ENCODE measurements around the gene DOCK3.

Gene DOCK3

GRCh38 chr3:51340013-51340829 lies 665.5 kb downstream of the DOCK3 start:
- Histone ChIP-seq H3K27me3 (ENCODE audit: control insufficient read depth, insufficient read depth, low read length, poor library complexity, severe bottlenecking) (no peaks in the 10 kb centered on the region), H3K4me3 (ENCODE audit: insufficient read depth, low read depth, low read length) (no peak overlapping the region), H3K36me3 (ENCODE audit: control insufficient read depth, insufficient read depth, low read length) (no peaks in the 10 kb centered on the region), H3K4me1 (ENCODE audit: control insufficient read depth, insufficient read depth, low read length) (peaks cover 14% of the 10 kb centered on the region), H3K27ac (ENCODE audit: insufficient read depth, low read depth, low read length, poor library complexity, severe bottlenecking) (peak overlapping the region; percentile 55), H3K9me3 (ENCODE audit: control insufficient read depth, low read length) (no peaks in the 10 kb centered on the region)
- WGBS, 2 experiments = 85 to 89% methylated on average over 4 of the region's 4 CpGs

GRCh38 chr3:51340989-51341636 lies 666.4 kb downstream of the DOCK3 start:
- H3K4me3 ChIP-seq (ENCODE audit: insufficient read depth, low read depth, low read length) = no peak overlapping the region
- H3K27me3 ChIP-seq (ENCODE audit: control insufficient read depth, insufficient read depth, low read length, poor library complexity, severe bottlenecking) = no peaks in the 10 kb centered on the region
- no peaks in the 10 kb centered on the region for H3K9me3 ChIP-seq (ENCODE audit: control insufficient read depth, low read length)
- H3K27ac ChIP-seq (ENCODE audit: insufficient read depth, low read depth, low read length, poor library complexity, severe bottlenecking) = no peak overlapping the region
- H3K4me1 ChIP-seq (ENCODE audit: control insufficient read depth, insufficient read depth, low read length) = peaks cover 14% of the 10 kb centered on the region
- H3K36me3 ChIP-seq (ENCODE audit: control insufficient read depth, insufficient read depth, low read length) = no peaks in the 10 kb centered on the region
- WGBS, 2 experiments = 86 to 90% methylated on average over 8 of the region's 8 CpGs

- WGBS, 2 experiments = 87 to 91% methylated on average over 7 of the region's 7 CpGs
- H3K4me3 ChIP-seq (ENCODE audit: insufficient read depth, low read depth, low read length) = no peak overlapping the region
- H3K27ac ChIP-seq (ENCODE audit: insufficient read depth, low read depth, low read length, poor library complexity, severe bottlenecking) = no peak overlapping the region
These were observed 669.4 kb downstream of the DOCK3 start for GRCh38 chr3:51343918-51344687.

GRCh38 chr3:51350751-51351150 lies 676.0 kb downstream of the DOCK3 start:
- no peaks in the 10 kb centered on the region for H3K27me3 ChIP-seq (ENCODE audit: control insufficient read depth, insufficient read depth, low read length, poor library complexity, severe bottlenecking)
- H3K9me3 ChIP-seq (ENCODE audit: control insufficient read depth, low read length) = no peaks in the 10 kb centered on the region
- no peak overlapping the region for H3K27ac ChIP-seq (ENCODE audit: insufficient read depth, low read depth, low read length, poor library complexity, severe bottlenecking)
- 94 to 100% methylated on average over 1 of the region's 1 CpG for WGBS, 2 experiments
- H3K4me1 ChIP-seq (ENCODE audit: control insufficient read depth, insufficient read depth, low read length) = peaks cover 5% of the 10 kb centered on the region
- H3K4me3 ChIP-seq (ENCODE audit: insufficient read depth, low read depth, low read length) = no peak overlapping the region
- no peaks in the 10 kb centered on the region for H3K36me3 ChIP-seq (ENCODE audit: control insufficient read depth, insufficient read depth, low read length)

More at GRCh38 chr3:51343918-51344687, 669.4 kb downstream of the DOCK3 start:
- Histone ChIP-seq H3K27me3 (ENCODE audit: control insufficient read depth, insufficient read depth, low read length, poor library complexity, severe bottlenecking) (no peaks in the 10 kb centered on the region), H3K36me3 (ENCODE audit: control insufficient read depth, insufficient read depth, low read length) (no peaks in the 10 kb centered on the region), H3K9me3 (ENCODE audit: control insufficient read depth, low read length) (no peaks in the 10 kb centered on the region), H3K4me1 (ENCODE audit: control insufficient read depth, insufficient read depth, low read length) (peaks cover 14% of the 10 kb centered on the region)

- Histone ChIP-seq H3K9me3 (ENCODE audit: control insufficient read depth, low read length) (no peaks in the 10 kb centered on the region), H3K4me1 (ENCODE audit: control insufficient read depth, insufficient read depth, low read length) (peaks cover 5% of the 10 kb centered on the region), H3K36me3 (ENCODE audit: control insufficient read depth, insufficient read depth, low read length) (no peaks in the 10 kb centered on the region), H3K4me3 (ENCODE audit: insufficient read depth, low read depth, low read length) (no peak overlapping the region), H3K27ac (ENCODE audit: insufficient read depth, low read depth, low read length, poor library complexity, severe bottlenecking) (no peak overlapping the region), H3K27me3 (ENCODE audit: control insufficient read depth, insufficient read depth, low read length, poor library complexity, severe bottlenecking) (no peaks in the 10 kb centered on the region)
- 87 to 89% methylated on average over 4 of the region's 4 CpGs for WGBS, 2 experiments
These were observed 678.4 kb downstream of the DOCK3 start for GRCh38 chr3:51353131-51353530.

GRCh38 chr3:51353691-51354090 lies 679.0 kb downstream of the DOCK3 start:
- no peak overlapping the region for H3K4me3 ChIP-seq (ENCODE audit: insufficient read depth, low read depth, low read length)
- peaks cover 5% of the 10 kb centered on the region for H3K4me1 ChIP-seq (ENCODE audit: control insufficient read depth, insufficient read depth, low read length)
- 89 to 91% methylated on average over 1 of the region's 1 CpG for WGBS, 2 experiments
- H3K27me3 ChIP-seq (ENCODE audit: control insufficient read depth, insufficient read depth, low read length, poor library complexity, severe bottlenecking) = no peaks in the 10 kb centered on the region
- no peak overlapping the region for H3K27ac ChIP-seq (ENCODE audit: insufficient read depth, low read depth, low read length, poor library complexity, severe bottlenecking)
- no peaks in the 10 kb centered on the region for H3K9me3 ChIP-seq (ENCODE audit: control insufficient read depth, low read length)
- no peaks in the 10 kb centered on the region for H3K36me3 ChIP-seq (ENCODE audit: control insufficient read depth, insufficient read depth, low read length)

GRCh38 chr3:51354172-51354571 lies 679.4 kb downstream of the DOCK3 start:
- no peaks in the 10 kb centered on the region for H3K27me3 ChIP-seq (ENCODE audit: control insufficient read depth, insufficient read depth, low read length, poor library complexity, severe bottlenecking)
- H3K36me3 ChIP-seq (ENCODE audit: control insufficient read depth, insufficient read depth, low read length) = no peaks in the 10 kb centered on the region
- no peak overlapping the region for H3K4me3 ChIP-seq (ENCODE audit: insufficient read depth, low read depth, low read length)
- no peaks in the 10 kb centered on the region for H3K9me3 ChIP-seq (ENCODE audit: control insufficient read depth, low read length)
- 91 to 96% methylated on average over 2 of the region's 2 CpGs for WGBS, 2 experiments
- peaks cover 5% of the 10 kb centered on the region for H3K4me1 ChIP-seq (ENCODE audit: control insufficient read depth, insufficient read depth, low read length)
- H3K27ac ChIP-seq (ENCODE audit: insufficient read depth, low read depth, low read length, poor library complexity, severe bottlenecking) = no peak overlapping the region

- H3K4me1 ChIP-seq (ENCODE audit: control insufficient read depth, insufficient read depth, low read length) = peaks cover 5% of the 10 kb centered on the region
- no peak overlapping the region for H3K4me3 ChIP-seq (ENCODE audit: insufficient read depth, low read depth, low read length)
- no peaks in the 10 kb centered on the region for H3K27me3 ChIP-seq (ENCODE audit: control insufficient read depth, insufficient read depth, low read length, poor library complexity, severe bottlenecking)
- WGBS, 2 experiments = 89 to 90% methylated on average over 8 of the region's 9 CpGs
- no peaks in the 10 kb centered on the region for H3K36me3 ChIP-seq (ENCODE audit: control insufficient read depth, insufficient read depth, low read length)
- H3K9me3 ChIP-seq (ENCODE audit: control insufficient read depth, low read length) = no peaks in the 10 kb centered on the region
- no peak overlapping the region for H3K27ac ChIP-seq (ENCODE audit: insufficient read depth, low read depth, low read length, poor library complexity, severe bottlenecking)
These were observed 680.2 kb downstream of the DOCK3 start for GRCh38 chr3:51354731-51355615.

- 83 to 84% methylated on average over 8 of the region's 8 CpGs for WGBS, 2 experiments
- peaks cover 5% of the 10 kb centered on the region for H3K4me1 ChIP-seq (ENCODE audit: control insufficient read depth, insufficient read depth, low read length)
These were observed 681.3 kb downstream of the DOCK3 start for GRCh38 chr3:51355891-51356578.

More at GRCh38 chr3:51355891-51356578, 681.3 kb downstream of the DOCK3 start:
- H3K36me3 ChIP-seq (ENCODE audit: control insufficient read depth, insufficient read depth, low read length) = no peaks in the 10 kb centered on the region
- H3K27me3 ChIP-seq (ENCODE audit: control insufficient read depth, insufficient read depth, low read length, poor library complexity, severe bottlenecking) = no peaks in the 10 kb centered on the region
- no peak overlapping the region for H3K4me3 ChIP-seq (ENCODE audit: insufficient read depth, low read depth, low read length)
- no peaks in the 10 kb centered on the region for H3K9me3 ChIP-seq (ENCODE audit: control insufficient read depth, low read length)
- H3K27ac ChIP-seq (ENCODE audit: insufficient read depth, low read depth, low read length, poor library complexity, severe bottlenecking) = no peak overlapping the region
